GM11168 (cell line): ENCODE data around the gene TMUB2.
"Not testable (repeated sequence)": the region's sequence is repeated elsewhere in the genome, so short reads cannot be mapped to it uniquely, and the experiment has no call there.

Experiments used
- in situ Hi-C: fragments of 300-500 bp; cut with MboI; formaldehyde crosslinking; loops from one replicate; pipeline ENCODE4 v1.12.0; 2022; ENCODE audit warnings: low sequenced_read_pairs; ENCODE audit not compliant: unreplicated experiment

The TMUB2 gene

DNA sequence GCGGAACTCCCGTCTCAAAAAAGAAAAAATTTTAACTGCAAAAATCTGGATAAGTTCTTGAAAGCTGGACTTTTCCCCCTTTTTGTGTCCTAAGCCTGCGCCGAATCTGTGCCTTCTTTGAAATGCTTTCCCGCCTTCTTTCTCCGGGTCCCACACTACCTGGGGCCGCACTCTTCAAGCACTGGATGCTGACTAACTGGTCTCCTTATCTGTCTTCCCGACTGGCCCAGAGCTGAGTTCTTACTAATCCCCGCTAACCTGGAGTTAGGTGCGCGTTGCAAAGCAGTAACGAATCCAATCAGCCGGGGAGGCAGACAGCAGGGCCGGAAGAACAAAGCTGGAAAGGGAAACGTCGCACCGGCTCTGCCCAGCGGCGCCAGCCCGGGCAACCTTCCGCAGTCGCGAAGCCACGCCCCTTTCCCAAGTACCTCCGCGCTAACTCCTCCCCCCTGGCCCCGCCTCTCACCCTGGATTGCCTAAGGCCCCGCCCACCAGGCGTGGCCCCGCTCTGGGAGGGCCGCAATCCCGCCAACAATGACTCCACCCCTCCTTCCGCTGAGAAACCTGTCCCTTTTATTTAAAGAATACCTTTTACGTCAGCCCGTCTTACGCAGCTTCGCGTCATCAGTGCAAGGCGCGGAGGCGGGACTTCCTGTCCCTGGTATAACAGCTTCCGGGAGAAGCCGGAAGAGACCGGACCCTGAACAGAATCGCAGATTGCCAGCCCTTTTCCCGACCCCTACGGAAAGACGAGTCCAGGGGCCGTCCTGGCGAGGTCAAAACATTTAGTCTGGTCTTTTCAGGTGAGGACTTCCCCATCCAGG lies at the start of gene TMUB2:
TMUB2 (plus strand) TSS at position 666 of the 824 bp plus-strand sequence. CDS start 737 bp downstream, outside the sequence.
- in situ Hi-C loops, result no loop called here

DNA sequence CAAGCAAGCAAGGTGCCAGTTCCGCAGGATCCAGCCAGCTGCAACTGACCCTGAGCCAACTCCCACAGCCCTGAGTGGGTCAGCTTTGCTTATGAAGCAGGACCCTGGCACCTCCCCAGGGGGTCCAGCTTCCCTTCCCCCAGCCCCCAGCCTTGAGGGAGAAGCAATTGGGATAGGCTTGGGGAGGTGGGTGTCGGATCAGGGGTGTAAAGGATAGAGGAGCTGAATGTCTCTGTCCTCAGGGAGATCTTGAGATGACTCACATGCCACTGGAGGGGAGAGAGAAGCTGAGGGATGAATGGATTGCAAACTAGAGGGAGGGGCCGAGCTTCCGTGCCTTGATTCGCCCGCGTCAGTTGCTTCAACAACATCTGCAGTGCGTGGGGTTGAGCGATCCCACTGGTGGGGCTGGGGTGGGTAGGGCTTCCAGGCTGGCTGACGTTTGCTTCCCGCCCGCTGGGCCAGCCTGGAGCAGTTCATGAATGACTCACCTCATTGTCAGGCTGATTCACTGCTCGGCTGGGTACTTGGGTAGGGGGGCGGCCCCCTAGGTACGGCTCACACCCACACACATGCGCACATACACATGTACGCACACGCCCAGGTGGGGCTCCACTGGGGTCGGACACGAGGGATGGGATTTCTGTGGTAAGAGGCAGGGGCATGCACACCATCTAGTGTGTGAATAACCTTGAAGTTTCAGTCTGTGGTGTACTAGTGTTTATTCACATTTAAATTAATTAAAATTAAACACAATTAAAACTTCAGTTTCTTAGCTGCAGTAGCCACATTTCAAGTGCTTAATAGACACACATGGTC lies 48.7 kb upstream of the TMUB2 start:
- in situ Hi-C loops, result no loop called here

DNA sequence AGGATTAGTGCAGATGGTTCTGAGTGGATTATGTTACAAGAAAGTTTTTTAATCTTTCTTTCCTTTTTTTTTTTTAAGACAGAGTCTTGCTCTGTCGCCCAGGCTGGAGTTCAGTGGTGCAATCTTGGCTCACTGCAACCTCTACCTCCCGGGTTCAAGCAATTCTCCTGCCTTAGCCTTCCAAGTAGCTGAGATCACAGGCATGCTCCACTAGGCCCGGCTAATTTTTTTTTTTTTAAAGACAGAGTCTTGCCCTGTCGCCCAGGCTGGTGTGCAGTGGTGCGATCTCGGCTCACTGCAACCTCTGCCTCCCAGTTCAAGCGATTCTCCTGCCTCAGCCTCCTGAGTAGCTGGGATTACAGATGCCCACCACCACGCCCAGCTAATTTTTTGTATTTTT lies 42.9 kb upstream of the TMUB2 start:
- in situ Hi-C loops, result not testable (repeated sequence)

DNA sequence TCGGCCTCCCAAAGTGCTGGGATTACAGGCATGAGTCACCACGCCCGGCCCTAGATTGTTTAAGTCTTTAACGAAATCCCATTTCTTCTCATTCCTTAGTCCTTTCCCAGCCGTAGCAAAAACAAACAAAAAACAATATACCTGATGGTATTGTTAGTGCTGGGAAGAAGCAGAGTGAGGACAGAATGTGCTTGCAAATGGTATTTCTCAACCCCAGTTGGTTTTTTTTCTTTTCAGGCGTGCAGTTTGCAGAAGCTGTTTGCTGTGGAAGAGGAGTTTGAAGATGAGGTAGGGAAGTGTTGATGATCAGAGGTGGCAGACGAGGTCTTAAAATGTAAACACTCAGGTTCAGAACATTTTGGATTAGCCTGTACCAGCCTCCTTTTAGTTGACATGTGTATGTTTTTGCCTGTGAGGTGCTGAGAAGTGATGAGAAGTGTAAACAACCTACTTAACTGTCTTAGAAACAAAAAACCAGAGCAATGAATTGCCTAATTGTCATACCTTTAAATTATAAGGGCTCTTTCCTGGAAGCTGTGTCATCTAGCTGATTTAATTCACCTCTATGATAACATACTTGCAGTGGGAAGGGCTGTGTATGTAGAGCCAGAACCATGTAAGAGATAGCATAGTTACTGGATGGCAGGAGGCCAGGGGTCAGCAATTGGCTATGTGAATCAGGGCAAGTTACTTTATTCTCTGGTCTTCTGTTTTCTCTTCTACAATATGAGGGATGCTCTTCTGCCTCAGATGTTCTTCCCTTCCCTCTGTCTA lies 41.6 kb upstream of the TMUB2 start:
- in situ Hi-C loops, result no loop called here

DNA sequence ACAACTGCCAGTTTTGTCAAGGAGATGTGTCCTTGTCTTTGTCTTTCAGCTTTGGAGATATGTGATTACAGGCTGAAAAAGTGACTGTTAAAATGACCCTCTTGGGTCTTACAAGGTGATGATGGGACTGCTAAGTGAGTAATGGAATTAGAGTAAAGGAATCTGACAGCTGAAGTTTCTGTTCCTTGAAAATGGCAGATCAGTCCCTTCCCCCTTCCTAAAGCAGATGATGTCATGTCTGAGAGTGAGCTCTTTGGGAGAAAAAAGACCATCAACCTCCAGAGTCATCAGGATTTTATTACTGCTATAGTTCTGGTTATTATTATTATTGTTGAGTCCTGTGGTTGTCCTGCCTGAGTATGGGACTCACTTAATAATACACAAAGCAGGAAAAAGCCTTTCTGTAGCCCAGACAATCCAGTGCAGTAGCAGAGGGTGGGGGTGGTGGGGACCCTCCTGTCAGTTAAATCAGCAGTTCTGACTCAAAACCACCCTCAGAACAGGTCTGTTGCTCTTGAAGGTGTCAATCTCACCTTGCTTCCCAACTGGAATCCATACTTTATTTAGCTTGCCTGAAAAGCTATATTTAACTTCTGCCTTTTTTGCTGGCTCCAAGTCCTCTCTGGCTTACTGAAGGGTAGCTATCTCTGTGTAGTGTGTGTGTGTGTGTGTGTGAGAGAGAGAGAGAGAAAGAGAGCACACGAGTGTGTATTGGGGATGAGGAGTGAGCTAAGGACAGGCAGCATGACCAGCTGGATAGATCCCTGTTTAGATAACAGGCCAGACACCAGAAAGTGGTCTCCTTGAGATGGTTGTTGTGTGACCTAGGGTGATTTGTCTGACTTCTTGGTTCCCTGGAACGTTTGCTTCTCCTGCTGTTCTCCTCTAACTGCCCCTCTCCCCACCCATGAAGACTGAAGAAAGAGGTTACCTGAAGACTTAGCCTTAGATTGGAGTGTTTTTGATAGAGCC lies 40.1 kb upstream of the TMUB2 start:
- in situ Hi-C loops, result no loop called here

DNA sequence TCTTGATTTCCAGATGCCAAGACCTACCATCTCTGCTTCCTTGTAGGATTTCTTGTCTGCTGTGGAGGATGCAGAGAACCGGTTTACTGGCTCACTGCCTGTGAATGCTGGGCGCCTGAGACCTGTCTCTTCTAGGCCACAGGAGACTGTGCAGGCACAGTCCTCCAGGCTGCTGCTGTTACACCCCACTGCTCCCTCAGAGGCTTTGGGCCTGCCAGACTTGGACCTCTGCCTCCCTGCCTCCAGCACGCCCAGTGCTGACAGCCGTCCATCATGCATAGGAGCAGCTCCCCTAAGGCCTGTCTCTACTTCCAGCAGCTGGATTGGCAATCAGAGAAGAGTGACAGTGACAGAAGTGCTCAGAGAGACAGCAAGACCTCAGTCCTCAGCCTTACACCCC lies 39.0 kb upstream of the TMUB2 start:
- in situ Hi-C loops, result no loop called here

DNA sequence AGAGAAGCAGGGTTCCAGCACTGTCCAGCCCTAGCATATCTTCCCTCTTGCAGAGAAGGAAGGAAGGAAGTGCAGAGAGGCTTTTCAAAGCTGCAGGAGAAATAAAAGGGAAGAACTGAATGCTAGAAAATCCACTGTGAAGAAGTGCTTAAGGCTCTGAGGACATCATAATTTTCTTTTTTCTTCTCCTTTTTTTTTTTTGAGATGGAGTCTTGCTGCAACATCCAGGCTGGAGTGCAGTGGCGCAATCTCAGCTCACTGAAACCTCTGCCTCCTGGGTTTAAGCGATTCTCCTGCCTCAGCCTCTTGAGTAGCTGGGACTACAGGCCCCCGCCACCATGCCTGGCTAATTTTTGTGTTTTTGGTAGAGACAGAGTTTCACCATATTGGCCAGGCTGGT lies 37.7 kb upstream of the TMUB2 start:
- in situ Hi-C loops, result not testable (repeated sequence)

DNA sequence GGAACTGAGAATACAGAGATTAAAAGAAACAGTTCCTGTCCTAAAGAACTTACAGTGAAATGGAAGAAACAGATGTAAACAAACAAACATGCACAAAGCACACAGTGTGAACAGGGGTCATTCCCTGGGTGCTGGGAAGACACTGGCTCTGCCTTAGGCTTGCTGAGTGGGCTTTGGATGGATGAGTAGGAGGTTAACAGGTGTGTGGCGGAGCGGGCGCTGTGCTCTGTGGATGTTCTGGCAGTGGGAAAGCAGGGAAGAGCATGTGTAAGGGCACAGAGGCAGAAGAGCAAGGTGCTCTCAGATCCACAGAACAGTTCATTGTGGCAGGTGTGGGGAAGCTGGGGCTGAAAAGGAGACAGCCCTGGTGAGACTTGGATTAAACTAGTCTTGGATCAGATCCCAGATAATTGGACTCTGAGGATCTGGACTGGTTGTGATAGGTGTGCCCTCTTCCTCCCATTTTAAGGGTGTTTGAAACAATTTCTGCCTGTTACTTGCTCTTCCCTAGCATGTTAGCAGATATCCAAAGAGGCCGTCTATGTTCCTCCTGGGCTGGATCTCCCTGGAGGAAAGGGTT lies 36.9 kb upstream of the TMUB2 start:
- in situ Hi-C loops, result no loop called here

DNA sequence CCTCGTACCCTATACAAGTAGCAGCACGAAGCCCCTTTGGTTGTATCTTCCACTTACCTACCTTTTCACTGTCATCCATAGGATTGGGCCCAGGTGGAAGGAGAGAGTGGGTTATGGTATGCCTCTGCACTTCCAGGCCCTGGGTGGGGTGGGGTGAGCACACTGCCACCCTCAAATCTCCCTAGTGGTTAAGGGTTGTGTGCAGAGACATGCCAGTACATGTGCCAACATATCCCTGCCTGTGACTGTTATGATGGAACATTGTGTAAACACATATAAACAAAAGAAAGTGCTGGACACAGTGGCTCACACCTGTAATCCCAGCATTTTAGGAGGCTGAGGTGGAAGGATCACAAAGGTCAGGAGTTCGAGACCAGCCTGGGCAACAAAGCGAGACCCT lies 33.9 kb upstream of the TMUB2 start:
- in situ Hi-C loops, result no loop called here

DNA sequence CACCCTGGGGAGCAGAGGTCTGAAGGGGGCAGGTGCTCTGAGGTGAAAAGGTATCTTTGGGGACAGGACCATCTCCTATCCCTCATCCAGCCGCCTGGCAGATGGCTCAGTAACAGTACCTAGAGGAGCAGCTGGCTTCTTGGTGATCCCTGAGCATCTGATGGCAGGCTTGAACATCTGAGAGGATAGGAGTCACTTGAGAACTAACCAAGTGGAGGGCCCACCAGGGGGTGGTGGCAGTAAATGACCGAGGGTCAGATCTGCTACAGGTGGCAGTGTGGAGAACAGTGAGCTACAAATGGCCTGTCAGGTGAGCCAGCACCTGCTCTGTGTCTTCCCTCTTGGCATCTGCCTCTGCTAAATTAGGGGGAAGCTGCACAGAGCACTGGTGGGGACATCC lies 31.3 kb upstream of the TMUB2 start:
- in situ Hi-C loops, result no loop called here

DNA sequence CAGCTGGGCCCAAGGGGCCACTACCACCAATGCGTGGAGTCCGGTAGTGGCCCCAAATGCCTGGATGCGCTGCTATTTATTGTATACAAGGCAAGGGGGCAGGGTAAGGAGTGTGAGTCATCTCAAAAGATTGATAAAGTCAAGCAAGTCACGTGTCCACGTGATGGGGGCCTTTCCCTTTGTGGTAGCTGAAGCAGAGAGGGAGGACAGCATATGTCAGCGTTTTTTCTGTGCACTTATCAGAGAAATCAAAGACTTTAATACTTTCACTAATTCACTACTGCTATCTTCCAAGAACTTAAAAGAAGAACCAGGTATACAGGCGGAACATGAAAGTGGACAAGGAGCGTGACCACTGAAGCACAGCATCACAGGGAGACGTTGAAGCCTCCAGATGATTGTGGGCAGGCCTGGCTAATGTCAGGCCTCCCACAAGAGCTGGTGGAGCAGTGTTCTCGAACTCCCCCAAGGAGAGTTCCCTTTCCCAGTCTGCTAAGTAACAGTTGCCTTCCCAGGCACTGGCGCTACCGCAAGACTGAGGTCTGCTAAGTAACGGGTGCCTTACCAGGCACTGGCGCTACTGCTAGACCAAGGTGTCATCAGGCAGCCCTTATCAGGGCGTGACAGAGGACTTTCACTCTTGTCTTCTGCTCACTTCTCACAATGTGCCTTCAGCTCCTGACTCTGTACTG lies 27.1 kb upstream of the TMUB2 start:
- in situ Hi-C loops, result no loop called here

DNA sequence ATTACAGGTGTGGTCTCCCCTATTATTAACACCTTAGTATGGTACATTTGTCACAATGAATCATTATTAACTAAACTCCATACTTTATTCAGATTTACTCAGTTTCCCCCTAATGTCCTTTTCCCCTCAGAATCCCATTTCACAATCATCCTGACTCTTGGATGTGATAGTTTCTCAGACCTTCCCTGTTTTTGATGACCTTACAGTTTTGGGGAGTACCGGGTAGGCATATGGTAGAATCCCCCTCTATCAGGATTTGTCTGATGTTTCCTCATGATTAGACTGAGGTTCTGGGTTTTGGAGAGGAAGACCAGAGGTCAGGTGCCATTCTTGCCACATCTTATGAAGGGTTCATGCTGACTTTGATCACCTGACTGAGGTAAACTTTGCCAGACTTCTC lies 22.3 kb upstream of the TMUB2 start:
- in situ Hi-C loops, result no loop called here

DNA sequence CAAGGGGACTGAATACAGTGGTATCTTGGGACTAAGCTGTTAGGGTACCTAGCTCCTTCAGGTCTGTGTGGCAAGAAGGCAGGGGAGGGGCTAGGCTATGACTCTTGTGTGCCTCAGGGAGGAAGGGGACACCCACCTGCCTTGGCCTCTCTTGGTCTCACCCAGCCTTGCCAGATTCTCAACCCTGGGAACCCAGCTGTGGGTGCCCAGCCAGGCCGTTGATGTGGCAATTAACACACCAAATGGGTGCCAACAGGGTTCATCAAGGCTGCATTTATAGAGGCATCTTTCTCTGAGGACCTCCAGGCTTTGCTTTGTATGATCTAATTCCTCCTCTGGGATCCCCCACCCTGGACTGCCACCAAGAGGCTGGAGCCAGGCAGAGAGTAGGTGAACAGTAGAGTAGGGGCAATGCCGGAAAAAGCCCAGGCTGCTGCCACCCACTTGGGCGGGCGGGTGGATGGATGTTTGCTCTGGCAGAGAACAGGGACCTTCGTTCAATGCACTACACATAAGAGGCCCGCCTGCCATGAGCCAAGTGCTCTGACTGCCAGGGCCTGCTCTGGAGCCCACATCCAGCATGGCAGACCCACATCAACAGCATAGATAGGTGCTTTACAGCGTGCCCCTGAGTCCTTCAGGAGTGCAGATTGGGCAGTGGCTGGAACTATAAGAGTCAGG lies 19.5 kb upstream of the TMUB2 start:
- in situ Hi-C loops, result no loop called here

DNA sequence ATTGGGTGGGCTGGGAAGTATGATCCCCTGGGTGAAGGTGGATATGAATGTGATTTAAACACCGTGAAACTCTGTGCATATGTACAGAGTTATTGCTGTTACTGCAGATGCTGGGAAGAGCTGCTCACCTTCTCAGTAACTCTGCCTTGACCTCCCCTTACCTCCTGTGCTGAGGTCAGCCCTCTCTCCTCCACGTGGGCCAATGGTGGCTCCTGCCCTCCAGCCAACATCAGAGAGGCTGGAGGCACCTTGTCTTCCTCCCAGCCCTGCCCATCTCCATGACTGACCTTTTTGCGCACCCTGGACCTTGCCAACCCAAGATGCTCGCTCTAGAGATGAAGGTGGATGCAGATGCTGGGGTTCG lies 16.7 kb upstream of the TMUB2 start:
- in situ Hi-C loops, result no loop called here

DNA sequence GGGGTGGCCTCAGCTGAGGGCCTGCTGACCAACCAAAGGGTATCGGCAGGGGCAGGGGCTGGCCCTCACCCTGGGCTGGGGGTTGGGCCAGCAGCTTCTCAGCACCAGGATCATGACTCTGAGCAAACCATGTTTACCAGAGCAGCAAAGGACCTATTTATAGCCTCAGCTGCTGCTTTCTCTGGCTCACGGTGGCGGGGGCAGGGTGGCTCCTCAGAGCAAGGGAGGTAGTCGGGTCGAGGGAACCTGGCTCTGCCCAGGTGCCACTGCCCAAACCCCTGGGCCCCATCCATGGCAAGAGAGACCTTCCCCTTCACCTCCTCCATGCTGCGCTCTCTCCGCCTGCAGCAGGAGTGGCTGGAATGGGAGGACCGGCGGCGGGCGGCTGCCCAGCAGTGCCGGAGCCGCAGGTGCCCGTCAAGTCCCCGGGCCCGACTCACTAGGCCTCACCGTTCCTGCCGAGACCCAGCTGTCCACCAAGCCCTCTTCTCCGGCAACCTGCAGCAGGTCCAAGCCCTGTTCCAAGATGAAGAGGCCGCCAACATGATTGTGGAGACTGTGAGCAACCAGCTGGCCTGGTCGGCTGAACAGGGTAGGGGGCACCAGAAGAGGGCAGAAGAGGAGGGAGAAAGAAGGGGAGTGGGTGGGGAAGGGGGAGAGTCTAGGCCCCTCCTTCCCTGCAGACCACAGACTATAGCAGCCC lies 16.1 kb upstream of the TMUB2 start, which contains the start of gene ASB16:
ASB16 (plus strand) TSS at position 206 of the 703 bp plus-strand sequence; CDS start at position 292, 86 bp downstream.
- in situ Hi-C loops, result no loop called here

DNA sequence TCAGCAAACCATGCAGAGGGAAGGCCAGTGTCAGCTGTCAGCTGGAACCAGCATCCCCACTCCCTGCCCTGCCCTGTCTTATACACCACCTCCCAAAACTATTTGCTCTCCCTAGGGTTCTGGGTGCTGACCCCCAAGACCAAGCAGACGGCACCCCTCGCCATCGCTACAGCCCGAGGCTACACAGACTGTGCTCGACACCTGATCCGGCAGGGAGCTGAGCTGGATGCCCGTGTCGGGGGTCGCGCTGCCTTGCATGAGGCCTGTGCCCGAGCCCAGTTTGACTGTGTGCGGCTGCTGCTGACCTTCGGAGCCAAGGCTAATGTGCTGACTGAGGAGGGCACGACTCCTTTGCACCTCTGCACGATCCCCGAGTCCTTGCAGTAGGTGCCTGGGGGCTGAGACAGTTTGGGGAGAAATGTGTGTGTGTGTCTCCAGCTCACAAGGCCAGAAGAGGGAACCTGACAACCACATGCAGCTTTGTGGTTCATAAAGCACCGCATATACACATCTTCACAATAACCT lies 14.8 kb upstream of the TMUB2 start:
- in situ Hi-C loops, result no loop called here

DNA sequence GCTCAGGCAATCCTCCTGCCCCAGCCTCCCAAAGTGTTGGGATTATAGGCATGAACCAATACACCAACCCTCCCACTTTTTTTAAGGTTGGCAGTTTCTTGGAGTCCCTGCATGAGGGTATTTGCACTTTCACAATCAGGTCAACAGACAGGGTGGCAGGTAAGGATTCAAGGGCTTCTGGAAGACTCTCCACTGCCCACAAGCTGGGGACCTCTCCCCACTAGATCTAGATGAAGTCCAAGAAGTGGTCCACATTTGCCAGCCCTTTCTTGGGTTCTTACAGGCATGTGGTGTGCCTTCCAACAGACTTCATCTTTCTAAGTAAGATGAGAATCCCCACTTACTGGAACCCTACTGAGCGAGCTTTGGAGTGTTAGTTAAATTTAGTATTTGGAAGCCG lies 12.3 kb upstream of the TMUB2 start:
- in situ Hi-C loops, result no loop called here
